Osteocyte (in vitro differentiated cells): ENCODE results near the gene LRRC4C. TPM values are rescaled to one million over a fixed set of nuclear protein-coding genes. Genes with fewer than 3 reads are reported as not detected.

ENCODE experiments used
- DNase-seq: peaks from one replicate; pipeline ENCODE4 v3.0.0; 2021; ENCODE audit warnings: mixed read lengths; ENCODE audit not compliant: unreplicated experiment; ENCODE audit errors: extremely low spot score
- H3K27ac Mint-ChIP-seq: one replicate; pipeline ENCODE4 v1.8.0; 2021; ENCODE audit warnings: mild to moderate bottlenecking, mixed read lengths; ENCODE audit not compliant: unreplicated experiment
- H3K27me3 Mint-ChIP-seq: one replicate; pipeline ENCODE4 v1.8.0; 2021; ENCODE audit warnings: mixed read lengths; ENCODE audit not compliant: unreplicated experiment
- H3K36me3 Mint-ChIP-seq: one replicate; pipeline ENCODE4 v1.8.0; 2021; ENCODE audit warnings: mixed read lengths; ENCODE audit not compliant: unreplicated experiment
- H3K4me1 Mint-ChIP-seq: one replicate; pipeline ENCODE4 v1.8.0; 2021; ENCODE audit warnings: mixed read lengths; ENCODE audit not compliant: unreplicated experiment
- H3K4me3 Mint-ChIP-seq: one replicate; pipeline ENCODE4 v1.8.0; 2021; ENCODE audit warnings: mild to moderate bottlenecking, moderate library complexity, mixed read lengths; ENCODE audit not compliant: unreplicated experiment
- H3K9me3 Mint-ChIP-seq: one replicate; pipeline ENCODE4 v1.8.0; 2021; ENCODE audit warnings: mixed read lengths; ENCODE audit not compliant: unreplicated experiment
- total RNA-seq: library from RNA; stranded (reverse); gene quantifications from 2 replicates; pipeline ENCODE4 v1.2.1, GENCODE V29; 2021
- TF ChIP-seq, protein P1 (sequence below): fragments of 200-600 bp; sonication (generic); IDR thresholded peaks from 2 replicates; pipeline ENCODE4 v1.5.0; 2021; ENCODE audit warnings: antibody characterized with exemption, mild to moderate bottlenecking, moderate library complexity

Gene LRRC4C
- total RNA-seq, 1 donor from 2014 or later = 0.16 TPM

DNA sequence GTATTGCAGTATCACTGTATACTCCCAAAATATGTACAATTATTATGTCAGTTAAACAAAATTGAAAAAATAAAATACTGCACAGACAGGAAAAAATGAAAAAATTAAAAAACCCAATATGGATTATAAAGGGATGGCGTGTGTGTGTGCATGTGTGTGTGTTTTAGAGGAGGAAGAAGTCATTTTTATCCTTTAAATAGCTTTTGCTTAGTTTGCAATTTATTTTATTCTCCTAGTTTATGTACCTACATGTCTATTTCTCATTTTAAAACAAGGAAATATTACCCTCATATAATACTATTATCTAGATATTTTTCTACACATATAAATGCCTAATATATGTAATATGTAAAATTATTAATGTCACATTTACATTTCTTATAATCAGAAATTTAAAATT lies 1144.3 kb downstream of the LRRC4C start:
- Mint-ChIP-seq H3K36me3 (no peaks in the 10 kb centered on the region), H3K9me3 (no peaks in the 10 kb centered on the region), H3K4me3 (no peak overlapping the region), H3K27me3 (peaks cover 72% of the 10 kb centered on the region), H3K4me1 (peaks cover 8% of the 10 kb centered on the region), H3K27ac (no peak overlapping the region)
- TF ChIP-seq, protein P1, sequence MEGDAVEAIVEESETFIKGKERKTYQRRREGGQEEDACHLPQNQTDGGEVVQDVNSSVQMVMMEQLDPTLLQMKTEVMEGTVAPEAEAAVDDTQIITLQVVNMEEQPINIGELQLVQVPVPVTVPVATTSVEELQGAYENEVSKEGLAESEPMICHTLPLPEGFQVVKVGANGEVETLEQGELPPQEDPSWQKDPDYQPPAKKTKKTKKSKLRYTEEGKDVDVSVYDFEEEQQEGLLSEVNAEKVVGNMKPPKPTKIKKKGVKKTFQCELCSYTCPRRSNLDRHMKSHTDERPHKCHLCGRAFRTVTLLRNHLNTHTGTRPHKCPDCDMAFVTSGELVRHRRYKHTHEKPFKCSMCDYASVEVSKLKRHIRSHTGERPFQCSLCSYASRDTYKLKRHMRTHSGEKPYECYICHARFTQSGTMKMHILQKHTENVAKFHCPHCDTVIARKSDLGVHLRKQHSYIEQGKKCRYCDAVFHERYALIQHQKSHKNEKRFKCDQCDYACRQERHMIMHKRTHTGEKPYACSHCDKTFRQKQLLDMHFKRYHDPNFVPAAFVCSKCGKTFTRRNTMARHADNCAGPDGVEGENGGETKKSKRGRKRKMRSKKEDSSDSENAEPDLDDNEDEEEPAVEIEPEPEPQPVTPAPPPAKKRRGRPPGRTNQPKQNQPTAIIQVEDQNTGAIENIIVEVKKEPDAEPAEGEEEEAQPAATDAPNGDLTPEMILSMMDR = no peak
- DNase-seq = no peak

DNA sequence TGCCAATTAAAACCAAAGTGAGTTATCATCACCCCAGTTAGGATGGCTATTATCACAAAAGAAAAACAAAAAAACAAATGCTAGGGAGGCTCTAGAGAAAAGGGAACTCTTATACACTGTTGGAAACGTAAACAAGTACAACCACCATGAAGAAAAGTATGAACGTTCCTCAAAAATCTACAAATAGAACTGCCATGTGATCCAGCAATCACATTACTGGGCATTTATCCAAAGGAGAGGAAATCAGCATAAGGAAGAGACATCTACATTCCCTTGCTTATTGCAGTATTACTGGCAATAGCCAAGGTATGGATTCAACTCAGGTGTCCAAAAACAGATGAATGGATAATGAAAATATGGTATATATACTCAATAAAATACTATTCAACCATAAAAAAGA lies 1145.1 kb downstream of the LRRC4C start:
- DNase-seq = no peak
- H3K4me3 Mint-ChIP-seq = no peak overlapping the region
- peaks cover 69% of the 10 kb centered on the region for H3K27me3 Mint-ChIP-seq
- peaks cover 8% of the 10 kb centered on the region for H3K4me1 Mint-ChIP-seq
- H3K9me3 Mint-ChIP-seq = no peaks in the 10 kb centered on the region
- no peak overlapping the region for H3K27ac Mint-ChIP-seq
- H3K36me3 Mint-ChIP-seq = no peaks in the 10 kb centered on the region
- TF ChIP-seq, protein P1 = no peak

DNA sequence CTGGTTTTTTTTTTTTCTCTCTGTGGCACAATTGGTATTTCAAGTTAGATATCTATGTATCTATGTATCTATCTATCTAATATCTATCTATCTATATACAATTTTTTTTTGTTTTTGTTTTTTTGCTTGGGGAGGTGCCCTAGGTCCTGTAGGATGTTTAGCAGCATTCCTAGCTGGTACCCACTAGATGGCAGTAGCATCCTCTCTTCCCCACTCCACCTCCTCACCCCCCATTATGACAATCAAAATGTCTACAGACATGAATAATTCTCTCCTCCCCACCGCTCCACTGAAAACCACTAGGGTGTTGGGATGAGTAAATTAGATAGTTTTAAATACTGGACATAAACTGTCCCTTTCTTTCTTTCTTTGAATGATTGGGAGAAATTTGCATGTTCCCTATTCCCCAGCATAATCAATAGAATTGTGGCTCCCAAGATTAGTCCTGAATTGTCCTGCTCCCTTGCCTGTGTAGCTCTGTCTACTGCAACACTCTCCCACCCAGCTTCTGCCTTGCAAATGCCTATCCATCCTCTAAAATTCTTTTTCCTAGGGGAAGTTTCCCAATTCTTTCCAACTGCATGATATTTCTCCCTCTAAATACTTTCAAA lies 1152.4 kb downstream of the LRRC4C start:
- peaks cover 14% of the 10 kb centered on the region for H3K27me3 Mint-ChIP-seq
- H3K36me3 Mint-ChIP-seq = no peaks in the 10 kb centered on the region
- no peak overlapping the region for H3K27ac Mint-ChIP-seq
- TF ChIP-seq, protein P1 = peak; percentile 83
- DNase-seq = no peak
- no peaks in the 10 kb centered on the region for H3K9me3 Mint-ChIP-seq
- H3K4me3 Mint-ChIP-seq = no peak overlapping the region
- H3K4me1 Mint-ChIP-seq = peaks cover 17% of the 10 kb centered on the region

DNA sequence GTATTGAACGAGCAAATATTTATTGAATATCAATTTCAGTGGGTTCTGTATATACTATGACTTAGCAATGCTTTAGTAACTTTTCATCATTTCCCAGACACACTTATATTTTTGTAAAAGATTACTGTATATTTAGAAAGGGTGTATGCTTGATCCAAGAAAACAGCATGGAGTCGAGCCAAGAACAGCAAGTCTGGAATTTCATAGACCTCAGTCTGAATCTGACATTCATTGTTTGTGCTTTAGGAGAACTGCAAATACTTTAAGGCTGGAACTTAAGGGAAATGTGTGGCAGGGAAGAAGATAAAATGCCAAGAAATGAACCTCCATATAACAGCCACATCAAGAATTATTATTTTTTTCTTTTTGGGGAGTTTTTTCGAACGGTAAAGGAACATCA lies 1156.8 kb downstream of the LRRC4C start:
- peak overlapping the region; percentile 86 for H3K27ac Mint-ChIP-seq
- no peak for DNase-seq
- TF ChIP-seq, protein P1 = no peak
- H3K27me3 Mint-ChIP-seq = peaks cover 20% of the 10 kb centered on the region
- no peaks in the 10 kb centered on the region for H3K9me3 Mint-ChIP-seq
- no peaks in the 10 kb centered on the region for H3K36me3 Mint-ChIP-seq
- peaks cover 22% of the 10 kb centered on the region for H3K4me1 Mint-ChIP-seq
- H3K4me3 Mint-ChIP-seq = peak overlapping the region; percentile 42

DNA sequence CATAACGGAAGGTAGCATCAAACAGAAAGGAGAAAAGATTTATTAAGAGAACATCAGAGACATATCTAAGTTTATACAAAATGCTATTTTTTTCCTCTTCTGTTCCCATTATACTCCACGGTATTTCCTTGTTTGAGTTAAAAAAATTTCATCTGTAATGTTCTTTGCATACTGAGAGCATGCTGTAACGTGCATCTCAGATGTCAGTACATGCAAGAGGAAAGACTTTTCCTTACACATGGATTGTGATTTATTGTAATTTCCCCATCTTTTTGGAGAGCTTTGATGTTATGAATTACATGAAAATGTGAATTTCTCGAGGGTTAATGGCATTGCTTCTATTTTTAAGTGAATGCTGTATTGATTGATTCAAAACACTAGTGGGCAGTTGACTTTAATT lies 1164.0 kb downstream of the LRRC4C start:
- TF ChIP-seq, protein P1 = no peak
- Mint-ChIP-seq H3K9me3 (no peaks in the 10 kb centered on the region), H3K36me3 (no peaks in the 10 kb centered on the region), H3K27me3 (peaks cover 69% of the 10 kb centered on the region), H3K4me3 (no peak overlapping the region), H3K4me1 (peaks cover 20% of the 10 kb centered on the region), H3K27ac (no peak overlapping the region)
- no peak for DNase-seq
